SW480 (cell line): Measurements from ENCODE around the gene C3orf38.
"Not testable (repeated sequence)": the region's sequence is repeated elsewhere in the genome, so short reads cannot be mapped to it uniquely, and the experiment has no call there.

Source experiments
- DNase-seq: peaks from one replicate; pipeline ENCODE4 v3.0.0-alpha.2; 2016; ENCODE audit warnings: low spot score

Gene C3orf38

DNA sequence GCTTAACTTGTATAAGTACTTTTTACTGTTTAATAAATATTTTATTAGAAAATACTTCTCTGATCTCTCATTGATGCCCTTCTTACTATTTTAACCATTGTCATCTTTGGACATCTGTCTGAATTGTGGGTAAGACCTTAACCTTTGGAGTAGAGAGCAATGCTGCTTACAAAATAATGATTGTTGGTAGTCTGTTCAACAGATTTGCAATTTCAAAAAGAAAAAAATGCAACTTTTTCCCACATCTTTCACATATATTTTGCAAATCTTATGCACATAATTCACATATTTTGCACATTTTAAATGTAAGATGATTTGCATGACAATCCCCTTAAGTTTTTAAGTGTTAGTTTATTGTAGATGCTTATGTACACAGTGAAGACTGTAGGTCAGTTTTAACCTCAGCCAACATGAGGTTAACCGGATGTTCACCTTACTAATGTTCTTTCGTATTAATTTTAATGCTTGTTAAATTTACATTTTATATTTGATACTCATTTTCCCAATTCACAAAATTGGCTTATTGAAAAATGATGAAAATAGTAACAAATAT lies 16.7 kb downstream of the C3orf38 start:
- no peak for DNase-seq

DNA sequence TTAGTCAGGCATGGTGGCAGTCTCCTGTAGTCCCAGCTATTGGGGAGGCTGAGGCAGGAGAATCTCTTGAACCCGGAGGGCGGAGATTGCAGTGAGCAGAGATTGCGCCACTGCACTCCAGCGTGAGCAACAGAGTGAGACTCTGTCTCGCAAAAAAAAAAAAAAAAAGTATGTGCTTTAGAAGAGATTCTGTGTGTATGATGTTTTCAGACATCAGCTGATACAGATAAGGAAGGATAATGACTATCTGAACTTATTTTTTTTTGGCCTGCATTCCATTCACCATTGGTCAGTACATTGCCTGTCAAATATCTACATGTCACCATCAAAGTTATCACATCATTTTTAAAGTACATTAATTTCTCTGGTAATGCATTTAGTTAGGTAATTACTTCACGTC lies 17.4 kb downstream of the C3orf38 start:
- DNase-seq, result no peak

DNA sequence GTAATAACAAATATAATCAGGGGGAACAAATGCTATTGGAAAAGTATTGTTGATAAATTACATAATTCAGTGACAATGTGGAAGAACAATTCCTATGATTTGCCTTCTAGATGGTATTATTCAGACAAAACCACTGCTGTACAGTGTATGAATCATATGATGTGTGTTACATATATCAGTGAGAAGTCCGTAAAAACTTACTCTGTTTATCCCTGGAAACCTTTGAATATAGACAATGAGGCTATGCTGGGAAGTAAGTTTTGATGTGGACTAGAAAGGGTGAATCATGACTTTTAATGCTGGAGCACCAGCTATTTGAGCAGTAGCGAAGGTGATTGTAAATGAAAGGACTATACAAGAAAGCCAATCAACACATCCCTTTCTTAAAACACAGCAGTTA lies 17.9 kb downstream of the C3orf38 start:
- DNase-seq, result no peak

DNA sequence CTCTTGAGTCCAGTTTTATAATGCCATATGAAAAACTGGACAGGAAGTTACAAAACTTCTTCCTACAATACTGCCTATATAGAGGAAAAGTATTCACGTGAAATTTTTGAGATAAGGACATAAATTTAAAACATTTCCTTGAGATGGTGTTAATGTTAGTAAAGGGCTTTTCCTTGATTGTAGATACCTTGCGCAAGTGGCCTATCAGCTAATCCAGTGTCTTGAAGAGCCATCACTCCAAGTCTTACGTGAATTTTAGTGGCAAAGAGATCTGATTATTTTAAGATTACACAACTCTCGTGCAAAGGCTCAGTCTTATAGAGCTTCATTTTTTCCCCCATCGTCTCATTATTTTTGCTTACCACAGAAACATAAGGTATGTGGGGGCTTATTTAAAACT lies 18.4 kb downstream of the C3orf38 start:
- DNase-seq, result no peak

DNA sequence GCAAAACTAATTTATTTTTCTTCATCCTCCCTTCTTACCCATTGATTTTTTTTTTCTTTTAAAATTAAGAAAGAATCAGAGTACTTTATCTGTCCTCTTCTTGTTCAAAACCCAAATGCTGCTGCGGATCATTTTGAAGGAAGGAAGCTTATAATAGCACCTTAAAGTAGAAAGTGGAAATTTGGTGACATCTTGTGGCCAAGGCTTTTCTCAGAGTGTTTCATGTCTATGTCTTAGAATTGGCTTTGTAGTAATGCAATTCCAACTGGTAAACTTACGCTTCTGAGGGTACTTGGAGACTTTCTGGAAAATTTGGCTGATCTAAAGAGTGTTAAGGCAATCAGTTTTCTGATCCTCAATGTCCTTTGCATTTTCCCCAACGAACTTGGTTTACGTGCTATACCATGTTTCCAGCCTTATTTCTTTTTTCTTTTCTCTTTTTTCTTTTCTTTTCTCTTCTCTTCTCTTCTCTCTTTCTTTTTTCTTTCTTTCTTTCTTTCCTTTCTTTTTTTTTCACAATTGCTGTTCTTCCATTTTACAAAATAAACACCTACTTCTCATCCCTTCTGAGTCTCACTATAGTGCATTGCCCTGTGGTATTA lies 30.7 kb downstream of the C3orf38 start:
- DNase-seq, result peak; percentile 27

DNA sequence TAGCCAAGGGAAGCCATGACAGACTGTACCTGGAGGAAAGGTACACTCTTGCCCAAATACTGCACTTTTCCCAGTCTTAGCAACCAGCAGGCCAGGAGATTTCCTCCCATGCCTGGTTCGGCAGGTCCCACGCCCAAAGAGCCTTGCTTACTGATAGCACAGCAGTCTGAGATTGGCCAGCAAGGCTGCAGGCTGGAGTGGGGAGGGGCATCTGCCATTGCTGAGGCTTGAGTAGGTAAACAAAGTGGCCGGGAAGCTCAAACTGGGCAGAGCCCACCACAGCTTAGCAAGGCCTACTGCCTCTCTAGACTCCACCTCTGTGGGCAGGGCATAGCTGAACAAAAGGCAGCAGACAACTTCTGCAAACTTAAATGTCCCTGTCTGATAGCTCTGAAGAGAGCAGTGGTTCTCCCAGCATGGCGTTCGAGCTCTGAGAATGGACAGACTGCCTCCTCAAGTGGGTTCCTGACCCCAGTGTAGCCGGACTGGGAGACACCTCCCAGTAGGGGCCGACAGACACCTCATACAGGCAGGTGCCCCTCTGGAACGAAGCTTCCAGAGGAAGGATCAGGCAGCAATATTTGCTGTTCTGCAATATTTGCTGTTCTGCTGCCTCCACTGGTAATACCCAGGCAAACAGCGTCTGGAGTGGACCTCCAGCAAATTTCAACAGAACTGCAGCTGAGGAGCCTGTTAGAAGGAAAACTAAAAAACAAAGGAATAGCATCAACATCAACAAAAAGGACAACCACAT lies 32.6 kb downstream of the C3orf38 start:
- DNase-seq, result not testable (repeated sequence)

DNA sequence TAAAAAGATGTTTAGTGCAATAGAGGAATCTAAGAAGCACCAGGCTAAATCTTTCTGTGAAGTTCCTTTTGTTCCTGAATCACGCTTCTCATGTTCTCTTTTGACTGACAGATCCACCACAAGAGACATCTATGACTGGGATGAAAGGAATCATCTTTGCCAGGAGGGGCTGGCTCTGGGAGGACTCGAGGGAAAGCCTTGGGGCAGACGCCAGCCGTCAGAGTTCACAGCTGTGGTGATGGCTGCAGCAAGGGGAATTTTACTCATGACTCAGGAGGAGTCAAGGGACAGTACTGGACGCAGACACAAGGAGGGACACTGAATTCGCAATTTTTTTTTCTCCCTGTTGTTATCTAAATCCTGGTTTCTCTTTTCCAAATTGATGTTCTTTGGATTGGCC lies 38.7 kb downstream of the C3orf38 start:
- DNase-seq, result no peak

DNA sequence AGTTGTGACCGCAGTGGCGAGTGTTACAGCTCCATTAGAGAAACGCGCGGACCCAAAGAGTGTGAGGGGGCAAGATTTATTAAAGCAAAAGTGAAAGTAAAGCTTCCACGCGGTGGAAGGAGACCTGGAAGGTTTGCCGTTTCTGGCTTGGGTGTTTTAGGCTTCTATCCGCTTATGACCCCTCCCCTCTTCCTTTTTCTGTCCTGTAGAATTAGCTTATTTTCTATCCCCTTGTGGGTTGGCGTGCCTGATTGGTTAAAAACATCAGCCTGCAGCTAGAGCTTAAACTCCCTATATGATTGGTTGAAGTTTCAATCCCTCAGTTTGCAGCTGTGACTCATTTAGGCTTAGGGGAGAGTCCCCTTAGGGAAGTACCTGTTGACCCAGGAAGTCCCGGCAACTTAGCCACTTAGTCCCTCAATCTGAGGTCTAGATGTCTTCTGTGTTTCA lies 39.6 kb downstream of the C3orf38 start:
- DNase-seq, result no peak

DNA sequence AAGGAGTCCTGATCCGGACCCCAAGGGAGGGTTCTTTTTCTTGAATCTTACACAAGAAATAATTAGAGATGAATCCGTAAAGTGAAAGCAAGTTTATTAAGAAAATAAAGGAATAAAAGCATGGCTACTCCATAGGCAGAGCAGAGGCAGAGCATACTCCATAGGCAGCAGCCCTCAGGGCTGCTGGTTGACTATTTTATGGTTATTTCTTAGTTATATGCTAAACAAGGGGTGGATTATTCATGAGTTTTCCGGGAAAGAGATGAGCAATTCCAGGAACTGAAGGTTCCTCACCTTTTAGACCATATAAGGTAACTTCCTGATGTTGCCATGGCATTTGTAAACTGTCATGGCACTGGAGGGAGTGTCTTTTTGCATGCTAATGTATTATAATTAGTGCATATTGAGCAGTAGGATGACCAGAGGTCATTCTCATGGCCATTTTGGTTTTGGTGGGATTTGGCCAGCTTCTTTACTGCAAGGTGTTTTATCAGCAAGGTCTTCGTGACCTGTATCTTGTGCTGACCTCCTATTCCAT lies 42.2 kb downstream of the C3orf38 start:
- no peak for DNase-seq

DNA sequence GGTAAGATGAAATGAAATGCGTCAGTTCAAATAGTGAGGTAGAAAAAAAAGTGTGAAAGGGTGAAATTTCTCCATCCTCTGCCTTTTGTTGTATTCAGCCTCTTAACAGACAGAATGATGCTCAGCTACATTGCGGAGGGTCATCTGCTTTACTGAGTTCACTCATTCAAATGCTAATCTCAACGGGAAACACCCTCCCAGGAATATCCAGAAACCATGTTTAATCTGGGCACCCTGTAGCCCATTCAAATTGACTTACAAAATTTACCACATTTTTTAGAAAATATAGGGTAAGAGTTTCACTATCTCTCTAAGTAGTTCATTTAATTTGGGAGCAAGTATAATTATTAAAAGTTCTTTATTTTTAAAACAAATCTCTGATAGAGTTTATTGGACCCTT lies 42.9 kb downstream of the C3orf38 start:
- DNase-seq, result no peak

DNA sequence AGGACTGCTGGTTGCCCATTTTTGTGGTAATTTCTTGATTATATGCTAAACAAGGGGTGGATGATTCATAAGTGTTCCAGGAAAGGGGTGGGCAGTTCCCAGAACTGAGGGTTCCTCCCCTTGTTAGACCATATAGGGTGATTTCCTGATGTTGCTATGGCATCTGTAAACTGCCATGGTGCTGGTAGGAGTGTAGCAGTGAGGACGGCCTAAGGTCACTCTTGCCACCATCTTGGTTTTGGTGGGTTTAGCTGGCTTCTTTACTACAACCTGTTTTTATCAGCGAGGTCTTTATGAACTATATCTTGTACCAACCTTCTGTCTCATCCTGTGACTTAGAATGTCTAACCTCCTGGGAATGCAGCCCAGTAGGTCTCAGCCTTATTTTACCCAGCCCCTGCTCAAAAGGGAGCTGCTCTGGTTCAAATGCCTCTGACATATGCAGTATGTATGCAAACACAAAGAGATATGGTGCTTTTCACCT lies 46.2 kb downstream of the C3orf38 start:
- DNase-seq, result no peak

DNA sequence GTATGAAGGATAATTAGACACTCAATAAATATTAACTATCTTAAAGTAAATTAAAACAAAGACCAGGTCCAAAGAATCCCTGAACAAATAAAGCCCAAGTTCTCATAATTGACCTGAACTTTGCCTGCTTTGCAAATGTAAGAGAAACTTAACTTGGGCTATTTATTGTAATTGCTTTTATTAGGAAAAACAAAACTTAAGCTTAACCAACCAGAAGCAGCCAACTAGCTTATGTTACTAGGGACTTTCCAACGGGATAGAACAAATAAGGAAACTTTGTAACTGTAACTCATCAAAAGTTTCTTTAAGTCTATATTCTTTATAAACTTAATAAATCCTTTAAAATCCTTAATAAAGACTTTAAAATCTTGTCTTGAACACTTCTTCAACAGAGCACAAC lies 48.4 kb downstream of the C3orf38 start:
- DNase-seq, result no peak

DNA sequence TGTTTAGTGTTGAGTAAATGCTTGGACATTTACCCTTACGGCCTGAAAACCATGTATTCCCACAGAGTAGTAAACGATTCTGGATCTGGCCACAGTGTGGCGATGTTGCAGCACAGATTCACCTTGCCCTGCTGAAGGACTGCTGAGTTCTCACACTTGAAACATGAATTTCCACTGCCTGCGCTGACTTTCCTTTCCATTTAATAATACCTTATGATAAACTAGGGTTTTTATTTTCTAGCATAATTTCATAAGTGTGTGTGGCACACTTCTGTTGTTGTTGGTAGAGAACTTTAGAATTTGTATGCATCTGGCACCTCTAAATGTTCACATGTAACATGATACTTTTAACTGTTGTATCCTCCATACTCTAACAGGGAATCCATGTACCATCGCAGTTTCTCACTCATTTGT lies 53.9 kb downstream of the C3orf38 start:
- DNase-seq, result peak; percentile 51
